BE2C (cell line): ENCODE data around the gene CDK5RAP2.

ENCODE experiments used
- DNase-seq: peaks from one replicate; pipeline ENCODE4 v3.0.0-alpha.2; 2020
- H3K27me3 ChIP-seq: fragments of 250-450 bp; sonication (Bioruptor Pico); 2 replicates; pipeline ENCODE4 v1.5.1; 2020; ENCODE audit warnings: mild to moderate bottlenecking
- H3K36me3 ChIP-seq: fragments of 250-450 bp; sonication (Bioruptor Pico); 2 replicates; pipeline ENCODE4 v1.5.1; 2020; ENCODE audit warnings: mild to moderate bottlenecking
- H3K4me1 ChIP-seq: fragments of 250-450 bp; sonication (Bioruptor Pico); 2 replicates; pipeline ENCODE4 v1.5.1; 2020
- H3K4me3 ChIP-seq: 2 replicates; pipeline ENCODE4 v1.5.1; 2011; ENCODE audit warnings: low read depth, low read length
- H3K9me3 ChIP-seq: fragments of 250-450 bp; sonication (Bioruptor Pico); 2 replicates; pipeline ENCODE4 v1.5.1; 2020
- CTCF ChIP-seq: IDR thresholded peaks from 2 replicates; pipeline ENCODE4 v1.5.1; 2012; ENCODE audit warnings: mild to moderate bottlenecking, low read depth, low read length

The CDK5RAP2 gene

GRCh38 chr9:120360510-120360909 is 219.5 kb downstream of the CDK5RAP2 start:
- Histone ChIP-seq H3K4me3 (no peak overlapping the region), H3K4me1 (peaks cover 10% of the 10 kb centered on the region), H3K27me3 (no peaks in the 10 kb centered on the region), H3K9me3 (no peaks in the 10 kb centered on the region), H3K36me3 (no peaks in the 10 kb centered on the region)
- TF ChIP-seq CTCF: no peak
- DNase-seq: no peak

- no peak for TF ChIP-seq CTCF
- Histone ChIP-seq H3K9me3 (no peaks in the 10 kb centered on the region), H3K27me3 (no peaks in the 10 kb centered on the region), H3K4me3 (no peak overlapping the region), H3K4me1 (peaks cover 10% of the 10 kb centered on the region), H3K36me3 (no peaks in the 10 kb centered on the region)
- no peak for DNase-seq
Measured at GRCh38 chr9:120360046-120360445, 219.9 kb downstream of the CDK5RAP2 start.

- no peaks in the 10 kb centered on the region for H3K36me3 ChIP-seq
- H3K9me3 ChIP-seq: no peaks in the 10 kb centered on the region
- no peak for DNase-seq
- H3K4me1 ChIP-seq: peaks cover 10% of the 10 kb centered on the region
- H3K4me3 ChIP-seq: no peak overlapping the region
- TF ChIP-seq CTCF: no peak
- H3K27me3 ChIP-seq: no peaks in the 10 kb centered on the region
Measured at GRCh38 chr9:120358877-120359276, 221.1 kb downstream of the CDK5RAP2 start.

GRCh38 chr9:120353506-120353905 is 226.5 kb downstream of the CDK5RAP2 start:
- H3K9me3 ChIP-seq: no peaks in the 10 kb centered on the region
- H3K4me3 ChIP-seq: no peak overlapping the region
- no peak for TF ChIP-seq CTCF
- H3K36me3 ChIP-seq: no peaks in the 10 kb centered on the region
- no peak for DNase-seq
- no peaks in the 10 kb centered on the region for H3K27me3 ChIP-seq
- no peaks in the 10 kb centered on the region; the same call in 1 of the 2 replicates for H3K4me1 ChIP-seq

GRCh38 chr9:120351106-120351505 is 228.9 kb downstream of the CDK5RAP2 start:
- DNase-seq: no peak
- Histone ChIP-seq H3K36me3 (no peaks in the 10 kb centered on the region), H3K27me3 (no peaks in the 10 kb centered on the region), H3K9me3 (no peaks in the 10 kb centered on the region), H3K4me1 (no peaks in the 10 kb centered on the region), H3K4me3 (no peak overlapping the region)
- TF ChIP-seq CTCF: no peak

- Histone ChIP-seq H3K4me3 (no peak overlapping the region), H3K36me3 (no peaks in the 10 kb centered on the region), H3K4me1 (no peaks in the 10 kb centered on the region), H3K9me3 (no peaks in the 10 kb centered on the region), H3K27me3 (no peaks in the 10 kb centered on the region)
- TF ChIP-seq CTCF: no peak
- no peak for DNase-seq
Measured at GRCh38 chr9:120350596-120350995, 229.4 kb downstream of the CDK5RAP2 start.
